Ramos (cell line): ENCODE measurements around the gene CEP83.

Experiments used
- in situ Hi-C: fragments of 300-500 bp; cut with MboI; formaldehyde crosslinking; loops from one replicate; pipeline ENCODE4 v1.14.3; 2022; ENCODE audit warnings: low sequenced_read_pairs; ENCODE audit not compliant: unreplicated experiment

Gene CEP83

DNA sequence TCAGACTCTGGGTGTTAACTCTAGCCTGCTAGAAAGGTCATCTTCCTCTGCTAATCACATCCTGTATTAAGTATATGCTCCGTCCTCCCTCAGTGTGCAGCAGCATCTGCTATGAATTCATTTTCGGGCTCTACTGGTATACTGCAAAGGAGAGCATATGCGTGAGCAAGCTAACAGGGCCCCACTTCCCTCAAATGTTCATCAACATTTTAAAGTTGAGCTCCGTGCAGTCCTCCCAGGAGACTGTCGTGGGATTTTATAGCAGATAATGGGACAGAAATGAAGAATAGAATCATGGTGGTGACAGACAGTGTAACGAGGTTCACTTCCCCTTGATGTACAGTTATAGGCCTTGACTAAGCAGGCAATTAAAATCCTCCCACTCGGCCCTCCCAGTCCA lies 179.6 kb downstream of the CEP83 start:
- in situ Hi-C loops = no loop called here

DNA sequence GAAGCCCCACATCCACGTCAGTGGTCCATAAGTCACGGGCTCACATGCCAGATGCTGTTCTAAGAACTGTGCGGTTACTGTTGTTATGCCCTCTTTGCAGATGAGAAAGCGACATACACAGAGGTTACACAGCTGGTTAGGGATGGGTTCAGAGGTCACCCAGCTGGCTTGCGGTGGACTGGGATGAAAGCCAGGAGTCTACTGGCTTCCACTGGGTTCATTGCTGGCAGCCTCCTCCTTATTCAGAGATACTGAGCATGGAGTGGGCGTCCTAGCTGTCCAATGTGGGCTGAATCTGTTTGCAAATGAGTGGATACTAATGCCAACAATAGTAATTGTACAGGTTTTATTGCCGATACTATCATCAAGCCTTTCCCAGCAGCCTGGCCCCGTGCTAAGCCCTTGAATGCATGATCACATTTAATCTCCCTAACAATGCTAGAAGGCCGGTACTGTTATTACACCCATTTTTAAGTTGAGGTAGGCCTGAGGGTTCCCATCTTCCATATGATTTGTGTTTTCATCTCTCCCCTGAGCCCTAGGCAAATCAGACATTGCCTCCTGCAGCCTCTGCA lies 182.2 kb downstream of the CEP83 start:
- in situ Hi-C loops = no loop called here

DNA sequence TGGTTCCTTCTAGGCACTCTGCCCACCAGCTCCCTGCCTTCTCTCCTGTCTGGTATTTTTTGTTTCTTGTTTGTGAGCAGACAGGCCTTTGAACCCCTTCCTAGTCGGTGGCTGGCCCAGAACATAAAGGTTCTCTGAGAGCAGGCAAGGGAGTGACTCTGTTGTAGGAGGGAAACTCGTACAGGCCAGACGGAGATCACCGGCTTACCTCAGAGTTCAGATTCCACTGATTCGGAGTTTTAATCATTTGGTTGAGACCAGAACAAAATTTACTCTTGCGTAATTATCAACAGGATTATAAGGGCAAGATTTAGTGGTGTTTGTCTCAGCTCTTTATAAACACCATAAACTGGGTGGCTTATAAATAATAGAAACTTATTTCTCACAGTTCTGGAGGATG lies 182.9 kb downstream of the CEP83 start:
- in situ Hi-C loops = no loop called here

DNA sequence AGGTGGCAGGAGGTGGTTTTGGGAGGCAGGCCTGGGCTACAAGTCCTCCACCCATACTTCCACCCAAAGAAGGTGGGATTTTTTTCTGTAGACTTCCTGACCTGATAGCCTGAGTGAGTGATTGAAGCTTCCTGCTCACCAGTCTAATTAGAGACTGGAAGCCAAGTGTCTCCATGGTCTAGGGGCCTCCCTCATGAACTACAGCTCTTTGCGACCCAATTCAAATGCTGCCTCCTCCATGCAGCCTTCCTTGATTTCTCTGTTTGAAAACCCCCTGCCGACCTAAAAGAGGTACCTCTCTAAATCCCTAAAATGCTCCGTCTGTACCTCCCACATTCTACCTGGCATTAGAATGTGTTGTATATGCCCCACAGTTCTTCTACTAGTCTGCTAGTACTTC lies 186.4 kb downstream of the CEP83 start:
- in situ Hi-C loops = no loop called here

DNA sequence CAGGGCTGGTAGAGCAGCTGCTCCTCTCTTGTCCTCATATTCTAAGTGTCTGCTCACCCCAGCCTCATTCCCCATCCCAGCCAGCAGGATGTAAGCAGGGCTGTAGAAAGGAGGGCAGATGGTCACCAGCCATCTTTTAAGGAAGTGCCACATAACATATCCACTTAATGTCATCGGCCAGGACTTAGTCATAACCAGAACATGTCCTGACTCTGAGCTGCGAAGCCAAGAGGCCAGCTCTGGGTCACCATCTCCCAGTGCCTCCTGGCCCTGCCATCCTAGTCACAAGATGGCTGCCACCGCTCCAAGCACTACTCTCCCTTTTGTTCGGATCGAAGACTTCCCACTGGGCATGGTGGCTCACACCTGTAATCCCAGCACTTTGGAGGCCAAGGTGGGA lies 187.4 kb downstream of the CEP83 start:
- in situ Hi-C loops = no loop called here

DNA sequence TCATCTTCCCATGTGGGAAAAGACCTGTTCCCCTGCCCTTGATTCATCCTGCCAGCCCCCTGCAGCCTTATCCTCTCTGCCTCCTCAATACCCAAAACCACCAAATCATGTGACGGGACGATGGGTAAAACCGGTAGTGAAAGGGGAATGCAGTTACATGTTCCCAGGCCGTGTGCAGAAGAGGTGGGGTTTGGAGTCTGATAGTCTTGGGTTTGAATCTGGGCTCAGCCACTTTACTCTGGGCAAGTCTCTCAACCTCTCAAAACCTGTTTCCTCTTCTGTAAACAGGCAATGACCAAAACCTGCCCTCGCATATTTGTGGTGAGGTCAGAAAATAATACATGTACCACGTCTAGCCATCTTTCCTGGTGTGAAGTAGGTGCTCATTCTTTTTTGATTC lies 188.3 kb downstream of the CEP83 start:
- in situ Hi-C loops = no loop called here

DNA sequence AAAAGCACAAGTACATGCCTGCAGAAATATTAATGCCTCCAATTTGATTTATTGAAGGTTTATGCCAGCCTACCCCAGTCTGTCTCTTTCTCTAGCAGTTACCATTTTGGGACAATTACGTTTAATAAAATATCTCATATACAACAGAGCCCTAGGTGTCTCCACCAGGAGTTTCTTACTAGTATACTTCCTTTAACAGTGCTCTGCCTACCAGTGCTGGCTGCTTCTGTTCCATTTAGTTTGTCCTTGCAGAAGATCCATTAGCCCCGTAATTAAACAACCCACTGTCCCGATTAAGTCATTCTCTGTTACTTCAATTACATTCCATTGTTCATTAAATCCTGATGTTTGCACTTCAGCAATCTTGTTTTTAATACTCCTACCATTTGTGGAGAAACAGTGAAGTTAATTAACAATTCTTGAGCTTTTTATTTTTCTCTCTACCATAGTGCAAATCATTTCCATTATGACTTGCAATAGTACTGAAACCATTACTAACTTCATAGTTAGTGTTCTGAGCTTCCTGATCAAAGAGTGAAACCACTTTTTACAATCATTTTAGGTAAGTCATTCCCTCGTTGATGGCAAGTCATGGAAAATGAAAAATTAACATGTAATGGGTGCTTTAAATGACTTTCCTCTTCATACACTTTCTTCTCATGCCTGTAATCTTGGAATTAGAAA lies 190.2 kb downstream of the CEP83 start:
- in situ Hi-C loops = no loop called here

GRCh38 chr12:94267921-94268471 lies 191.7 kb downstream of the CEP83 start:
- in situ Hi-C loops = no loop called here

DNA sequence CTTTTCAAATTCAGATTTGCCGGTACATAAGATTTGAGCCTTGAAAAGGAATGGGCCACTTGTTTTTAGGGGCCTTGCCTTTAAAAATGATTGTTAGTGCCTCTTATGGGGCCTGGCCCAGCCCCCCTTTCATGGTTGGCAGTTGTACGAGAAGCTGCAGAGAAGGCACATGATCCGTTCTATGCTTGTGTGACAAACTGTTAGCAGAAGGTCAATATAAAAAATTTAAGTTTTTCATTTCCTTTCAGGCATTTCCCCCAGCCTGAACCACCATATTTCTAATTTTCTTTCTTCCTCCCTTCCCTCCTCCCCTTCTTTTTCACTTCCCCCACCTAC lies 192.2 kb downstream of the CEP83 start:
- in situ Hi-C loops = no loop called here

DNA sequence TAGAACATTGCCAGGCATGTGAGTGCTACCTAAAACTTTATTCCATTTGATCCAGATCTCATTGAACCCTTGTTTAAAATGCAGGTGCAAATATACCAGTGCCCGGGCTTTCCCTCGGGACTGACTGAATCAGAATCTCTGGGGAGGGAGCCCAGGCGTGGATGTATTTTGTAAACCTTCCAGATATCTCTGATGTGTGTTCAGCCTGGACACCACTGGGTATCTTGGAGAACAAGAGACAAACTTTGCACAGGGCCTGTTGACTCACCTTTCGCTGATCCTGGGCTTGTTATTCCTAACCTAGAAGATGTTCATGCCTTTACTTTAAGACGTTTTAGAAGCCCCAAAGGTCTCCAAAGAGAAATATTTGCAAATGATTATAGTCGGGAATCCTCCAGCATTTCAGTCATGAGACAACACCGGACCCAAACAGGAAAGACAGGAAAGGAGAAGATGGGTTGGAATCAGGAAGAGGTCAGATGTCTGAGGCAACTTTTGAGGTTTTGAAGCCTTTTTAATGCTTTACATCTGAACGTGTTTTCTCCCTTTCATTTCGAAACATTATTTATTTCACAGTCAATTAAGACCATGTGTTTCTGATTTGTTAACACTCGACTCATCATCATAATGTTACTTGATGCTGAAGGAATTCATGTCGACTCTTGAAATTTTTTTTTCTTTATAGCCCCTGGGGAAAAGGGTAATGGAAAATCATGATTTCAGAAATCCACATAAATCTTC lies 192.7 kb downstream of the CEP83 start:
- in situ Hi-C loops = no loop called here

- in situ Hi-C loops = no loop called here
Observed at GRCh38 chr12:94265966-94266745, 193.5 kb downstream of the CEP83 start.

DNA sequence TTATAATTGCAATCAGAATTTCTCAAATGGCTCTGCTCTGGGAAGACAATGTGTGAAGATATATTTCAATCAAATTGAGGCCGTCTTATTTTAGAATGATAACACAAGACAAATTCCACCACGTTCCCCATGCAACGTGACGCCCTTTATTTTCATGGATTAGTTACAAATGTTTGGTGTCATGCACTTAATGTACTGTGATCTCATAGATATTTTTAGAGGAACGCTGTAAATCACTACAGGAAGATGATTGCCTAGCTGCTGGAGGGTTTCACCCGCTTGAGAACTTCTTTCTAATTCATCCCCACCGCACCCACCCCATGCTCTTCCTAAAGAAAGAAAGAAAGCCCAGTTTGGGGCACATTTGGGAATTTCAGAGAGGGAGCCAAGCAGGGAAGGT lies 194.1 kb downstream of the CEP83 start:
- in situ Hi-C loops = no loop called here

DNA sequence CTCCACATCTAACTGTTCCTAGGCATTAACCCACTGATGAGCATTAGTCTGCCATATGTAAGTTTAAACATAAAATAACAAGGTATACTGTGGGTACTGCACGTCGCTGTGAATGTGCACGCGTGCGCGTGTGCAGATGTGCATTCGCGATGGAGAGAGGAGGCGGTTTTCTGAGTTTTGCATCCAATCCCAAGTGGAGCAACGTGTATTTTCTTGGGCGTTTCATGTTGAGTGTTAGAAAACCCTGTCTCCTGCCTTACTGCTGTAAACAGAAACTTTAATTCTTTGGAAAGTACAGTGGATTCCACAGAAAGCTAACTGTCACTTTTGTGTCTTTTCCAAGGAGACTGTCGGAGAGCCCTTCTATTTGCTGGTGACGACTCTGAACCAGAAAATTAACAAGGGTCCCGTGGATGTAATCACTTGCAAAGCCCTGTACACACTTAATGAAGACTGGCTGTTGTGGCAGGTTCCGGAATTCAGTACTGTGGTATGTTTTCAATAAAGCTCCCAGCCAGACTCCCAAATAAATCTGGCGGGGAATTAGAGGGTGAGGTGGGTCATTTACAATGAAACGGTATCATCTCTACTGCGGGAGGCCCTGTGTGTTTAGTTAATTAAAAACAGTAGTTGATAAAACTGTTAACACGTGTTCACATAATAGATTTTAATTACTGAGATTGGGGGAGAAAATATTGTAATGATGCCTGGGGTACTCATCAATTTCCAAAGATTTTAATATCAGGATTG lies 194.8 kb downstream of the CEP83 start:
- in situ Hi-C loops = no loop called here

DNA sequence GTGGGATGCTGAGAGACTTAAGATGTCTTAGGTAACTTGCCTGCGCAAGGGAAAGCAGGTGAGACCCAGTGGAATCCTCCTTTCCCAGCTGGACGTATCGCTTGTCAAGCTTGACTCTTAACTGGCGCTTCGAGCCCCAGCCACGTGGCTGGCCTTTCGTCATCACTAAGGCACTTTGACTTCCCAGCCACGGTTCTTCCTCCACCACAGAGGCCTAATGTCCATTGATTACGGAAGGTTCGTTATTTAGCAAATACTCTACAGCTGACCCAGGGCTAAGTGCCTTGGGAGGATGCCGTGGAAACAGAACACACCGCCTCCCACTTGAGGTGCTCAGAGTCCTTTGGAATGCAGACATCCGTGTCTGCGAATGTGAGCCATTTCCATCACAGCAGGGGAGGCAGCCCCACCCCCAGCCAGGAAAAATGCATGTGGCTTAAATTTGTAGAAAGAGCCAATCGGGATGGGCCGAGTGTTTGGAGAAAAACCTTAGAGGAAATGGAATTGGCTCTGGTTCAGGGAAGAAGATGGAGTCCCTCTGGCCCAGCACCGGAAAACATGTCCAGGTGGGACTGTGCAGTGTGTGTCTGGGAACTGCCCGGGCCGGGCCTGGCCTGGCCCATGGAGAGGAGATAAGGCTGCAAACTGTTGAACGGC lies 195.6 kb downstream of the CEP83 start:
- in situ Hi-C loops = no loop called here

DNA sequence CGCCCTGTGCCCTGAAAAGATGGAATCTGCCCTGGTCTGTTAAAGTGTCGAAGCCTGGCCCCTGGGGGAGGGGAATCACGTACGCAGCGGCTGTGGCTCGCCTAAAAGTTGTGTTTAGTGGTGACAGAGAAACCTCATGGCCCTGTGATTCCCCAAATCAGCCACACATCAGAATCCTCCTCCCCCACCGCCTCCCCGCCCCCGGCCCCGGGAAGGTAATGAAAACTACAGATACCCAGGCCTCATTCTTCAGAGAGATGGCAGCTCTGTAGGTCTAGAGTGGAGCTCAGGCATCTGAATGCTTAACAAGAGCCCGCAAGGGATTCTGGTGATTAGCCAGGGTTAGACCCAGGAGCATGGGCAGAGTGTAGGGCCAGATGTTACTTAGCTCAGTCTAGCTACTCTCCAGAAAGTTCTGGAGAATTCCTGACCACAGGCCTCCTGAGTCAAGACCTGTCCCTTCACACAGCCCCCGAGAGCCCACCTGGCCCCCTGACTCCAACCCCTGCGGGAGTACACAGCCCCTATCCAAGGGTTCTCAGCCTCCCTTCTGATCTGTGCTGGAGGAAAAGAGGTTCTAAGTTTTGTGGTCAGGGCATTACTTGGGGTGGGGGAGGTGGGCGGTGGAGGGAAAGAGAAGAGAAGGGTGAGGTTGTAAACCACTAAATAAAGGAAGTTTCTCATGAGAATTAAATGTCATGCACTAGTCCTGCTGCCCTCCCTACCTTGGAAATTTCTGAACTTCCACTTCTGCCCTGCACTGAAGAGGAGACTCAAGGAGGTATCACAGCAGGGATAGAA lies 196.5 kb downstream of the CEP83 start:
- in situ Hi-C loops = no loop called here

DNA sequence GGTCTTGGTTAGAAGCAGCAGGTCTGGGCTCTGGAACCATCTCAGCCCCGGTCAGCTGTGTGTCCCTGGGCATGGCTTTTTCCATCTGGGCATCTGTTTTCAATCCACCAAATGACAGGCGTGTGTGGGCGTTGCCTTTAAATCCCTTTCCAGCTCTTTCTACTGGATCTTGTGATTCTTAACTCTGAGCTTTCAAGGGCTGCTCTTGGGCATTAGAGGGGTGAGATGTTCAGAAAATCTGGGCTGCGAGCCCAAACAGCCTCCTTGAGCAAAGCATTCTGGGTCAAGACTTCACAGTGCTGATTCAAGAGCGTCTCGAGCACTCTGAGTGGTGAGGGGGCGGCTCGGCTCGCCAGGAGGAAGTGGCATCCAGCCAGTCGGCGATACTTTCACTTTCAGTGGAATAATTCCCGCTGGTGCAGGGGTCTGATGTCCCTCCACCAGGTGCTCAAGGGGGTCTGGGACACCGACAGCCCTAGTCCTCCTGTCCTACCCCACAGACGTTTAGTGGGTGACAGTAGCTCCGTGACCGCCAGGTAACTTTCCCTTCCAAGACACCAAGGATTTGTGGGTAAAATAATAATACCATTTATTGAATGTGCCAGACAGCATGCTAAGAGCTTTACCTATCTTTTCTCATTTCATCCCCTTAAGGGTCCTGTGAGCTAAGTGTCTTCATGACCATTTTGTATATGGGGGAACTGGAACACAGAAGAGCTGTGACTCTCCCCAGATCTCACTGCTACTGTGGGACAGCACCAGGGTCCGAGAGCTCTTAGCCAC lies 197.2 kb downstream of the CEP83 start:
- in situ Hi-C loops = no loop called here

DNA sequence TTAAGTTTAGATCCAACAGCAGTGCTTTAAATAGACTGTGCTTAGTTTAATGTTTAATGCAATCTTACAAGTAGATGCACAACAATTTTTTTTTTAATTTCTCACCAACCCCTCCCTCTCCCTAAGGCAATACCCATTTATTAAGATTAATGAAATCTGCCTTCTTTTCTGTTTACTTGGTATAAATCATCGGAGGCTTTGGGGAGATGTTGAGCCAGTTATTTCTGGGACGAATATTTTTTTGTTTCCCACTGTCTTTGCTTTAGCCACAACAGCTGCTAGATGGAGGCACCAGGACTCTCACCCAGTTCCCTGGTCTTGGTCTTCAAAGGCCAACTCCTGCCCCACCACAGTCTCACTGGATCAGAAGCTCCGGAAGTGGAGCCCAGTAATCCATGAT lies 197.9 kb downstream of the CEP83 start:
- in situ Hi-C loops = no loop called here

- in situ Hi-C loops = no loop called here
Observed at GRCh38 chr12:94261119-94261518, 198.5 kb downstream of the CEP83 start.
